Transverse colon (tissue), 4 donors: ENCODE results near the gene LAD1. TPM values are rescaled to one million over a fixed set of nuclear protein-coding genes. Genes with fewer than 3 reads are reported as not detected.

Experiments used
- DNase-seq: peaks from one replicate; pipeline ENCODE4 v3.0.0-alpha.2; 2019
- H3K27ac ChIP-seq, 4 donors: fragments of 200-600 bp; sonication (generic); 2 replicates each; pipeline ENCODE4 v1.5.1; 2016 to 2018; ENCODE audit warnings: inconsistent platforms in 4 of 4
- H3K27me3 ChIP-seq: fragments of 200-600 bp; sonication (generic); 2 replicates; pipeline ENCODE4 v1.5.1; 2017; ENCODE audit warnings: inconsistent platforms
- H3K36me3 ChIP-seq, 4 donors: fragments of 200-600 bp; sonication (generic); 2 replicates each; pipeline ENCODE4 v1.5.1; 2017 to 2019; ENCODE audit warnings: inconsistent platforms in 4 of 4
- H3K4me1 ChIP-seq, 4 donors: fragments of 200-600 bp; sonication (generic); 2 replicates each; pipeline ENCODE4 v1.5.1; 2017 to 2020; ENCODE audit warnings: inconsistent platforms in 4 of 4
- H3K4me3 ChIP-seq, 4 donors: fragments of 200-600 bp; sonication (generic); 1 replicate in 1 of 4; 2 replicates in 3 of 4; pipeline versions ENCODE4 v1.5.1 to v1.6.1; 2017 to 2019; ENCODE audit warnings: inconsistent platforms in 4 of 4
- H3K9me3 ChIP-seq, 2 donors: fragments of 200-600 bp; sonication (generic); 2 replicates each; pipeline ENCODE4 v1.5.1; 2017 to 2019; ENCODE audit warnings: inconsistent platforms in 2 of 2
- EP300 ChIP-seq: sonication (generic); formaldehyde crosslinking; IDR thresholded peaks from one replicate; pipeline ENCODE4 v1.6.1; 2017; ENCODE audit warnings: antibody characterized with exemption, low read depth
- POLR2A ChIP-seq: fragments of 450-650 bp; IDR thresholded peaks from one replicate; pipeline ENCODE4 v1.6.1; 2016; ENCODE audit warnings: antibody characterized with exemption, mild to moderate bottlenecking, moderate library complexity
- POLR2AphosphoS5 ChIP-seq, 3 donors: sonication (generic); formaldehyde crosslinking; IDR thresholded peaks; one replicate each; pipeline ENCODE4 v1.6.1; 2016; ENCODE audit warnings: antibody characterized with exemption in 3 of 3
- WGBS, 2 donors: methylation state at CpG; one replicate each; pipeline ENCODE4 v1.1.5; 2018; ENCODE audit warnings: low coverage in 1 of 2; 5-methylcytosine and 5-hydroxymethylcytosine counted together
- in situ Hi-C, 4 donors: fragments of 200-750 bp; cut with MboI; loops; one replicate each; pipeline versions ENCODE4 v1.15.0 to v1.15.1; 2017; ENCODE audit warnings: low sequenced_read_pairs in 3 of 4, low pct_ligation_motif_present in 1 of 4, low pct_unique_long_range_greater_than_20kb in 1 of 4
- intact Hi-C: fragments of 100-400 bp; cut with DNase I; formaldehyde crosslinking; loops from one replicate; pipeline ENCODE4 v1.15.1; 2023; ENCODE audit warnings: low total_unique reads
- total RNA-seq, 4 donors: library from RNA; depleted of rRNA; stranded (reverse); fragments of >200 nt; gene quantifications; one replicate each; pipeline ENCODE4 v1.1.0, GENCODE V29; 2016
- TF ChIP-seq, protein P1 (sequence below), 5 experiments: fragments of 200-600 bp in 3 of 5; fragments of 450-650 bp in 2 of 5; sonication (generic) in 3 of 5; IDR thresholded peaks; 1 replicate in 2 of 5; 2 replicates in 3 of 5; pipeline ENCODE4 v1.5.1; 2016 to 2017; ENCODE audit warnings: antibody characterized with exemption in 5 of 5, inconsistent platforms in 3 of 5, mild to moderate bottlenecking in 2 of 5, moderate library complexity in 1 of 5

Gene LAD1
- total RNA-seq, 4 donors from 2014 or later: 142 to 215 (median 177) TPM

DNA sequence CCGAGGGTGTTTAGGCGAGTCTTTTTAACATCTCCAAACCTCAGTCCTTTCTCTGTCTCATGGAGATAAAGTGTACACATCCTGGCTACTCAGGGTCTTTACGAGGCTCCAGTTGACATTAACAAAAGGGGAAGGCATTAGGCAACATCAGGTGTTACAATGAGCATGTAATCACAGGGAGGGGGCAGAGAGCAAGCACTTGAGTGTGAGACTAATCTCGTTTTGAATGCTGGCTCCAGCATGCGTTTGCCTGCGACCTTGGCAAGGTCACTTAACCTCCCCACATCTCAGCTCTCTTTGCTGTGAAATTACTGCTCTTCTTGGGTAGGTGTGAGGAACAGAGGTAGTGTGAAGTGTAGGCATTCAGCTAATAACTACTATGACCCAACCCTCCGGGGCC is 24.8 kb downstream of the LAD1 start:
- no peaks in the 10 kb centered on the region for H3K36me3 ChIP-seq
- 33 to 43% methylated on average over 2 to 7 of the region's 7 CpGs for WGBS, 2 donors

DNA sequence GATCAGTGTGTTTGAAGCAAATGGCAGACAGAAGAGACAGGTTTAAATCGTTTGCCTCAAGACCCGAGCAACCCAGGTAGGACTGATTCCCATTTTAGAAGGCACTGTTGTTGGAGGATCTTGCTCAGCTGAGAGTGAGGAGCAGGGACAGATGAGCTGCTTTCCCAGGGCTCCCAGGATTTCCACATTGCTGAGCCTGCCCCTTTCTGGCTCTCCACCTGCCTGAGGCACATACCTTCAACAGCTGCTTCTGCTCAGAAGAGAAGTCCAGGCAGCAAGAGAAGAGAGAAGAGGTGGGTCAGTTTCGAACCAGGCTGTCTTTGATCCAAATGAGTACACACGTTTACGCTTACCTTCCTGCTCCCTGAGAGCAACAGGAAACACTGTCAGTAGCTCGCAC is 27.3 kb downstream of the LAD1 start:
- Histone ChIP-seq H3K4me1 (no peaks in the 10 kb centered on the region), H3K27ac (no peak overlapping the region), H3K27me3 (peaks cover 39% of the 10 kb centered on the region), H3K4me3 (no peak overlapping the region), H3K36me3 (no peaks in the 10 kb centered on the region), H3K9me3 (no peaks in the 10 kb centered on the region)
- DNase-seq: no peak
- intact Hi-C loops: no loop called here
- WGBS, 2 donors: 50 to 62% methylated on average over 6 of the region's 6 CpGs
- no peak for TF ChIP-seq POLR2AphosphoS5 (IDR thresholded peaks at IDR 0.05)
- TF ChIP-seq POLR2A: no peak
- no peak for TF ChIP-seq EP300
- in situ Hi-C loops: loop anchor here in 2 of 4 donors (25.0 kb wide), 1 partner anchor 109 kb away; no protein-coding TSS in a partner anchor

More for the DNA sequence above, 24.8 kb downstream of the LAD1 start:
- TF ChIP-seq, protein P1, sequence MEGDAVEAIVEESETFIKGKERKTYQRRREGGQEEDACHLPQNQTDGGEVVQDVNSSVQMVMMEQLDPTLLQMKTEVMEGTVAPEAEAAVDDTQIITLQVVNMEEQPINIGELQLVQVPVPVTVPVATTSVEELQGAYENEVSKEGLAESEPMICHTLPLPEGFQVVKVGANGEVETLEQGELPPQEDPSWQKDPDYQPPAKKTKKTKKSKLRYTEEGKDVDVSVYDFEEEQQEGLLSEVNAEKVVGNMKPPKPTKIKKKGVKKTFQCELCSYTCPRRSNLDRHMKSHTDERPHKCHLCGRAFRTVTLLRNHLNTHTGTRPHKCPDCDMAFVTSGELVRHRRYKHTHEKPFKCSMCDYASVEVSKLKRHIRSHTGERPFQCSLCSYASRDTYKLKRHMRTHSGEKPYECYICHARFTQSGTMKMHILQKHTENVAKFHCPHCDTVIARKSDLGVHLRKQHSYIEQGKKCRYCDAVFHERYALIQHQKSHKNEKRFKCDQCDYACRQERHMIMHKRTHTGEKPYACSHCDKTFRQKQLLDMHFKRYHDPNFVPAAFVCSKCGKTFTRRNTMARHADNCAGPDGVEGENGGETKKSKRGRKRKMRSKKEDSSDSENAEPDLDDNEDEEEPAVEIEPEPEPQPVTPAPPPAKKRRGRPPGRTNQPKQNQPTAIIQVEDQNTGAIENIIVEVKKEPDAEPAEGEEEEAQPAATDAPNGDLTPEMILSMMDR (IDR thresholded peaks at IDR 0.05): no peak
- TF ChIP-seq POLR2AphosphoS5 (IDR thresholded peaks at IDR 0.05): no peak
- no peak overlapping the region for H3K27ac ChIP-seq
- in situ Hi-C loops: loop anchor here in 2 of 4 donors (25.0 kb wide), 1 partner anchor 112 kb away; no protein-coding TSS in a partner anchor
- no peak overlapping the region for H3K4me3 ChIP-seq
- DNase-seq: no peak
- intact Hi-C loops: no loop called here
- peaks cover 35% of the 10 kb centered on the region for H3K27me3 ChIP-seq
- no peaks in the 10 kb centered on the region for H3K4me1 ChIP-seq
- H3K9me3 ChIP-seq: no peaks in the 10 kb centered on the region

GRCh38 chr1:201371276-201371675 is 27.8 kb downstream of the LAD1 start:
- no peaks in the 10 kb centered on the region for H3K4me1 ChIP-seq
- no peaks in the 10 kb centered on the region for H3K36me3 ChIP-seq
- no peaks in the 10 kb centered on the region for H3K9me3 ChIP-seq
- no peak for DNase-seq
- no peak overlapping the region for H3K27ac ChIP-seq
- TF ChIP-seq EP300 (no peak), POLR2AphosphoS5 (IDR thresholded peaks at IDR 0.05) (no peak), POLR2A (no peak)
- TF ChIP-seq, protein P1 (IDR thresholded peaks at IDR 0.05): no peak
- 83 to 88% methylated on average over 3 to 9 of the region's 9 CpGs for WGBS, 2 donors
- no peak overlapping the region for H3K4me3 ChIP-seq
- in situ Hi-C loops (loop anchor here in 2 of 4 donors (25.0 kb wide), 1 partner anchor 109 kb away; no protein-coding TSS in a partner anchor), intact Hi-C loops (no loop called here)
- peaks cover 35% of the 10 kb centered on the region for H3K27me3 ChIP-seq

DNA sequence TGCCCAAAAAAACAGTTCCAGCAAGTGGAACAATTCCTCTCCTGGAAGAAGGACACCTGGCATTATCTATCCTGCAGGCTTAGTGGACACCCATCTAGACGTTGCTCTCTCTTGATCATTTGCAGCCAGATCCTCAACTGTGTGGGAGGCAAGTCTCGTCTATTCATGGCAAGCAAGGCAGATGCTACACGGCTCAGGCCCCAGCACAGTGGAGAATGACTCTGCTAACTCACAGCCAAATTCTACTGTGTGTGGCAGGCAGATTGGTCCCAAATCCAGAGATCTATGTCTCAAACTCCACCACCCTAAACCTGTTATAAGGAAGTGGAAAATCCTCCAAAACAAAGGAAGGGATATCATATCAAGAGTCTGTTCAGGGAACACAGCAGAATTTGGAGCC is 28.6 kb downstream of the LAD1 start:
- Histone ChIP-seq H3K9me3 (no peaks in the 10 kb centered on the region), H3K36me3 (no peaks in the 10 kb centered on the region), H3K27me3 (peaks cover 28% of the 10 kb centered on the region), H3K4me1 (no peaks in the 10 kb centered on the region), H3K27ac (no peak overlapping the region), H3K4me3 (no peak overlapping the region)
- intact Hi-C loops (no loop called here), in situ Hi-C loops (loop anchor here in 2 of 4 donors (25.0 kb wide), 1 partner anchor 108 kb away; no protein-coding TSS in a partner anchor)
- TF ChIP-seq EP300 (no peak), POLR2AphosphoS5 (IDR thresholded peaks at IDR 0.05) (no peak), POLR2A (no peak)
- TF ChIP-seq, protein P1 (IDR thresholded peaks at IDR 0.05): no peak
- 61% methylated on average over 3 of the region's 3 CpGs; no CpG with 5 or more reads in 1 of the 2 donors for WGBS, 2 donors
- DNase-seq: no peak

GRCh38 chr1:201369209-201369608 is 29.9 kb downstream of the LAD1 start:
- TF ChIP-seq EP300: no peak
- TF ChIP-seq POLR2AphosphoS5 (IDR thresholded peaks at IDR 0.05): no peak
- TF ChIP-seq POLR2A: no peak
- TF ChIP-seq, protein P1 (IDR thresholded peaks at IDR 0.05): no peak
- no peak overlapping the region for H3K27ac ChIP-seq
- no peak for DNase-seq
- H3K36me3 ChIP-seq: no peaks in the 10 kb centered on the region
- H3K9me3 ChIP-seq: no peaks in the 10 kb centered on the region
- no peak overlapping the region for H3K4me3 ChIP-seq
- no peaks in the 10 kb centered on the region for H3K4me1 ChIP-seq
- intact Hi-C loops (no loop called here), in situ Hi-C loops (loop anchor here in 2 of 4 donors (25.0 kb wide), 1 partner anchor 107 kb away; no protein-coding TSS in a partner anchor)
- peaks cover 19% of the 10 kb centered on the region for H3K27me3 ChIP-seq
- WGBS, 2 donors: 82 to 100% methylated on average over 1 to 6 of the region's 6 CpGs
